Activated CD4-positive, alpha-beta T cell treated with anti-CD3 and anti-CD28 coated beads, Interleukin-2, amount 10 ng/mL, durations not matched to agents 24 days and 14 days (primary cell): ENCODE results near the gene SFTA2. TPM values are rescaled to one million over a fixed set of nuclear protein-coding genes. Genes with fewer than 3 reads are reported as not detected.

Source experiments
- DNase-seq: peaks from one replicate; pipeline ENCODE4 v3.0.0; 2022
- H3K27ac Mint-ChIP-seq: one replicate; pipeline ENCODE4 v1.8.0; 2022; ENCODE audit warnings: mild to moderate bottlenecking, mixed read lengths
- H3K27me3 Mint-ChIP-seq: one replicate; pipeline ENCODE4 v1.8.0; 2022; ENCODE audit warnings: mixed read lengths
- H3K36me3 Mint-ChIP-seq: one replicate; pipeline ENCODE4 v1.8.0; 2022; ENCODE audit warnings: low read depth, mild to moderate bottlenecking, mixed read lengths
- H3K4me1 Mint-ChIP-seq: one replicate; pipeline ENCODE4 v1.8.0; 2021; ENCODE audit warnings: mixed read lengths
- H3K4me3 Mint-ChIP-seq: one replicate; pipeline ENCODE4 v1.8.0; 2022; ENCODE audit warnings: mild to moderate bottlenecking, moderate library complexity, mixed read lengths
- H3K9me3 Mint-ChIP-seq: one replicate; pipeline ENCODE4 v1.8.0; 2021; ENCODE audit warnings: mixed read lengths
- intact Hi-C: fragments of 100-400 bp; cut with micrococcal nuclease; formaldehyde crosslinking; loops from one replicate; pipeline ENCODE4 v1.15.1; 2023
- total RNA-seq: library from RNA; stranded (reverse); gene quantifications from 2 replicates; pipeline ENCODE4 v1.2.3, GENCODE V29; 2022

SFTA2 gene
- total RNA-seq, 1 donor from 2014 or later: not detected

GRCh38 chr6:30898750-30899360, 33.1 kb downstream of the SFTA2 start:
- H3K36me3 Mint-ChIP-seq: peaks cover 12% of the 10 kb centered on the region
- H3K9me3 Mint-ChIP-seq: no peaks in the 10 kb centered on the region
- no peak overlapping the region for H3K27ac Mint-ChIP-seq
- intact Hi-C loops: no loop called here
- peaks cover 8% of the 10 kb centered on the region for H3K4me1 Mint-ChIP-seq
- no peaks in the 10 kb centered on the region for H3K27me3 Mint-ChIP-seq
- H3K4me3 Mint-ChIP-seq: no peak overlapping the region
- no peak for DNase-seq

DNA sequence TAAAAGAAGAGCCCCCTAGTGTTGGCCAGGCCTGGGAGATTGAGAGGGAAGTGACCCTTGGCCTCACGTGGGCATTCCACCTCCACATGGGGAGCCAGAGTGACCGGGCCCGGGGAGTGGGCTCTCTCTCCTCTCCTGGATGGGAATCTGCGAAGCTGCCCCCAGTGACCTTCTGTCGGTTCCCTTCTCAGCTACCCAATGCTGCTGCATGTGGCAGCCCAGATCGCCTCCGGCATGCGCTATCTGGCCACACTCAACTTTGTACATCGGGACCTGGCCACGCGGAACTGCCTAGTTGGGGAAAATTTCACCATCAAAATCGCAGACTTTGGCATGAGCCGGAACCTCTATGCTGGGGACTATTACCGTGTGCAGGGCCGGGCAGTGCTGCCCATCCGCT, 34.1 kb downstream of the SFTA2 start:
- intact Hi-C loops: no loop called here
- H3K4me3 Mint-ChIP-seq: no peak overlapping the region
- peaks cover 12% of the 10 kb centered on the region for H3K36me3 Mint-ChIP-seq
- no peaks in the 10 kb centered on the region for H3K27me3 Mint-ChIP-seq
- H3K4me1 Mint-ChIP-seq: peaks cover 7% of the 10 kb centered on the region
- no peak overlapping the region for H3K27ac Mint-ChIP-seq
- no peaks in the 10 kb centered on the region for H3K9me3 Mint-ChIP-seq
- DNase-seq: no peak

DNA sequence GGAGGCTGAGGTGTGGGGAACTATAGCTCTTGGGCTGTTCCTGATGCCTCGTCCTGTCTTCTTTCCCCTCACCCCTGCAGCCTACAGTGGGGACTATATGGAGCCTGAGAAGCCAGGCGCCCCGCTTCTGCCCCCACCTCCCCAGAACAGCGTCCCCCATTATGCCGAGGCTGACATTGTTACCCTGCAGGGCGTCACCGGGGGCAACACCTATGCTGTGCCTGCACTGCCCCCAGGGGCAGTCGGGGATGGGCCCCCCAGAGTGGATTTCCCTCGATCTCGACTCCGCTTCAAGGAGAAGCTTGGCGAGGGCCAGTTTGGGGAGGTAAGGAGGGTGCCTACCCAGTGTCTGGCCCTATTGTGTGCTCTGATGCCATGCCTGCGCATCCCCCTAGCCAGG, 35.4 kb downstream of the SFTA2 start:
- DNase-seq: no peak
- Mint-ChIP-seq H3K27me3 (no peaks in the 10 kb centered on the region), H3K4me1 (peaks cover 2% of the 10 kb centered on the region), H3K4me3 (no peak overlapping the region), H3K36me3 (peaks cover 15% of the 10 kb centered on the region), H3K9me3 (no peaks in the 10 kb centered on the region), H3K27ac (no peak overlapping the region)
- intact Hi-C loops: no loop called here

- no peaks in the 10 kb centered on the region for H3K27me3 Mint-ChIP-seq
- intact Hi-C loops: no loop called here
- H3K9me3 Mint-ChIP-seq: no peaks in the 10 kb centered on the region
- H3K27ac Mint-ChIP-seq: no peak overlapping the region
- H3K4me1 Mint-ChIP-seq: peaks cover 2% of the 10 kb centered on the region
- H3K4me3 Mint-ChIP-seq: no peak overlapping the region
- H3K36me3 Mint-ChIP-seq: peaks cover 15% of the 10 kb centered on the region
- DNase-seq: no peak
Measured at GRCh38 chr6:30895343-30895742, 36.6 kb downstream of the SFTA2 start.

GRCh38 chr6:30894935-30895334, 37.0 kb downstream of the SFTA2 start:
- DNase-seq: no peak
- Mint-ChIP-seq H3K4me3 (no peak overlapping the region), H3K36me3 (peaks cover 15% of the 10 kb centered on the region), H3K4me1 (peaks cover 2% of the 10 kb centered on the region), H3K27ac (no peak overlapping the region), H3K27me3 (no peaks in the 10 kb centered on the region), H3K9me3 (no peaks in the 10 kb centered on the region)
- intact Hi-C loops: no loop called here

GRCh38 chr6:30894381-30894780, 37.6 kb downstream of the SFTA2 start:
- Mint-ChIP-seq H3K27ac (no peak overlapping the region), H3K4me3 (no peak overlapping the region), H3K36me3 (peaks cover 16% of the 10 kb centered on the region), H3K4me1 (peaks cover 2% of the 10 kb centered on the region), H3K27me3 (no peaks in the 10 kb centered on the region), H3K9me3 (no peaks in the 10 kb centered on the region)
- DNase-seq: no peak
- intact Hi-C loops: no loop called here

DNA sequence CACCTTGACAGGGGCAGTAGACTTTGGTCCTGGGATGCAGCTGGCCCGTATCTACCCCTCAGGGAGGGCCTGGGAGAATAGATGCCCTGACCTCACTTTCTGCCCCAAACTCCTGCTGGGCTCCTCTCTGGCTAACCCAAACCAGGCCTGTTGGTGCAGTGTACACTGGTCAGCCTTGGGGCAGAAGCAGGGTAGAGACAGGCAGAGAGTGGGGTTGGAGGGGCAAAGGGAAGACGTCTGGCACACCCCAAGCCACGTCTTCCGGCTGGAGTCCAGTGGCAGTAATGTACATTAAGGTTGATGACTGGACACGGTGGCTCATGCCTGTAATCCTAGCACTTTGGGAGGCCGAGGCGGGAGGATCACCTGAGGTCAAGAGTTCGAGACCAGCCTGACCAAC, 38.3 kb downstream of the SFTA2 start:
- Mint-ChIP-seq H3K4me3 (no peak overlapping the region), H3K9me3 (no peaks in the 10 kb centered on the region), H3K27me3 (no peaks in the 10 kb centered on the region), H3K27ac (no peak overlapping the region), H3K4me1 (peaks cover 2% of the 10 kb centered on the region), H3K36me3 (peaks cover 15% of the 10 kb centered on the region)
- intact Hi-C loops: no loop called here
- no peak for DNase-seq

DNA sequence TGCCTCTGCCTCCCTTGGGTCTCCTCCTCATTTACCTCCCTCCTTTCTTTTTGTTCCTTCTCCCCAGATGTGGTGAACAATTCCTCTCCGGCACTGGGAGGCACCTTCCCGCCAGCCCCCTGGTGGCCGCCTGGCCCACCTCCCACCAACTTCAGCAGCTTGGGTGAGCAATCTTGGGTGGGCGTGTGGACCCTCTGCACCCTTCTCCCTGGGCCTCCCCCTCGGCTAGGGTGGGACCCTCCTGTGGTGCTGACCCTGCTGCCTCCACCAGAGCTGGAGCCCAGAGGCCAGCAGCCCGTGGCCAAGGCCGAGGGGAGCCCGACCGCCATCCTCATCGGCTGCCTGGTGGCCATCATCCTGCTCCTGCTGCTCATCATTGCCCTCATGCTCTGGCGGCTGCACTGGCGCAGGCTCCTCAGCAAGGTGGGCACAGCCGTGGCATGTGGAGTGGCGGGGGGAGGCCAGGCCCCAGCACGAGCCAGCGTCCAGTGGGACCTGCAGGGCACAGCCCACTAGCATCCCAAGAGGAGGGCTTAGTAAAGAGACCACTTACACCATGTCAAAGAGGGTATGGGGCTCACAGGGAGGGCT, 38.9 kb downstream of the SFTA2 start:
- H3K4me3 Mint-ChIP-seq: no peak overlapping the region
- no peaks in the 10 kb centered on the region for H3K27me3 Mint-ChIP-seq
- H3K9me3 Mint-ChIP-seq: no peaks in the 10 kb centered on the region
- DNase-seq: no peak
- H3K27ac Mint-ChIP-seq: no peak overlapping the region
- intact Hi-C loops: no loop called here
- H3K36me3 Mint-ChIP-seq: peaks cover 10% of the 10 kb centered on the region
- peaks cover 2% of the 10 kb centered on the region for H3K4me1 Mint-ChIP-seq

GRCh38 chr6:30891816-30892538, 40.0 kb downstream of the SFTA2 start:
- H3K4me3 Mint-ChIP-seq: no peak overlapping the region
- H3K27ac Mint-ChIP-seq: no peak overlapping the region
- H3K36me3 Mint-ChIP-seq: peaks cover 10% of the 10 kb centered on the region
- DNase-seq: no peak
- intact Hi-C loops: no loop called here
- H3K27me3 Mint-ChIP-seq: no peaks in the 10 kb centered on the region
- H3K9me3 Mint-ChIP-seq: no peaks in the 10 kb centered on the region
- peaks cover 3% of the 10 kb centered on the region for H3K4me1 Mint-ChIP-seq

DNA sequence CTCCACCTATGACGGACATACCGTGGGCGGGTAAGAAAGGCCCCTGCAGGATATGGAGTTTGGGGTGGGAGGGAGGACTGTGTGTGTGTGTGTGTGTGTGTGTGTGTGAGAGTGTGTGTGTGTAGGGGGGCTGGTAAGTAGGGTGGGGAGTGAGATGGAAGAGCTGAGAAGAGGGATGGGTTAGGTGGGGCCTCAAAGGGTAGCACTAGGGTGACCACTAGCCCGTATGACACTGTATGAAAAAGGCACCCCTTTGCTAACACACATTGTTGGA, 40.6 kb downstream of the SFTA2 start:
- Mint-ChIP-seq H3K9me3 (no peaks in the 10 kb centered on the region), H3K4me3 (no peak overlapping the region), H3K27me3 (no peaks in the 10 kb centered on the region), H3K27ac (no peak overlapping the region), H3K4me1 (peaks cover 6% of the 10 kb centered on the region), H3K36me3 (peaks cover 10% of the 10 kb centered on the region)
- intact Hi-C loops: no loop called here
- no peak for DNase-seq

DNA sequence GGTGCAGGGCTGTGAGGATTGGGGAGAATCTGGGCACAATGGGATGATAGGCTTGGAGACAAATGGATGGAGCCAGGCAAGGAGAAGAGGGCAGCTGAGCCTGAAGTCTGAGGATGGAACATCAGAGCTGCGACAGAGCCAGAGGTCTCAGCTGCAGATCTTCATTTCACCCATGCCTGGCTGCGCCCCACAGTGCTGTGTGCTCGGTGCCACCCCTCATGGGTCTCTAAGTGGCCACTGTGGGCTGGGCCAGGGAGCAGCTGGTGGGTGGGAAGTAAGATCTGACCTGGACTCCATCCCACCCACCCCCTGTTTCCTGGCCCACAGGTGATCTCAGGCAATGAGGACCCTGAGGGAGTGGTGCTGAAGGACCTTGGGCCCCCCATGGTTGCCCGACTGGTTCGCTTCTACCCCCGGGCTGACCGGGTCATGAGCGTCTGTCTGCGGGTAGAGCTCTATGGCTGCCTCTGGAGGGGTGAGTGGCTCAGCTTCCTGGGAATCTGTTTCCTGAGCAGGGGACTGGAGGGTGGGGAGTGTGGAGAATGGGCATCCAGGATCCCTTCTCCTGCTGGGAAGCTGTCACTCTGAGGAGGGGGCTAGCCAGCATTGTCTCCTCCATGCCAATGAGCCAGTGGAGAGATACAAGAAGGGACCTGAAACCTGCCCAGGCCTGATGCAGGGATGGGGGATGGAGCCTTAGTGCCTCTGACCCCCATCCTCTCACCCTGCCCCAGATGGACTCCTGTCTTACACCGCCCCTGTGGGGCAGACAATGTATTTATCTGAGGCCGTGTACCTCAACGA, 41.1 kb downstream of the SFTA2 start:
- peaks cover 10% of the 10 kb centered on the region for H3K36me3 Mint-ChIP-seq
- intact Hi-C loops: no loop called here
- H3K27ac Mint-ChIP-seq: no peak overlapping the region

GRCh38 chr6:30889921-30890645, 41.9 kb downstream of the SFTA2 start:
- no peak overlapping the region for H3K27ac Mint-ChIP-seq
- H3K36me3 Mint-ChIP-seq: peaks cover 10% of the 10 kb centered on the region
- intact Hi-C loops: no loop called here
- H3K4me3 Mint-ChIP-seq: no peak overlapping the region
- peaks cover 17% of the 10 kb centered on the region for H3K4me1 Mint-ChIP-seq
- H3K27me3 Mint-ChIP-seq: no peaks in the 10 kb centered on the region
- DNase-seq: no peak
- no peaks in the 10 kb centered on the region for H3K9me3 Mint-ChIP-seq

More for the DNA sequence above, 41.1 kb downstream of the SFTA2 start:
- Mint-ChIP-seq H3K27me3 (no peaks in the 10 kb centered on the region), H3K4me3 (no peak overlapping the region), H3K9me3 (no peaks in the 10 kb centered on the region), H3K4me1 (peaks cover 11% of the 10 kb centered on the region)
- no peak for DNase-seq

- Mint-ChIP-seq H3K9me3 (no peaks in the 10 kb centered on the region), H3K36me3 (peaks cover 6% of the 10 kb centered on the region), H3K27me3 (no peaks in the 10 kb centered on the region), H3K4me3 (no peak overlapping the region), H3K4me1 (peaks cover 19% of the 10 kb centered on the region), H3K27ac (no peak overlapping the region)
- intact Hi-C loops: no loop called here
- DNase-seq: no peak
Measured at GRCh38 chr6:30889496-30889885, 42.5 kb downstream of the SFTA2 start.
